Measurements from ENCODE around the gene N4BP2.

GRCh38 chr4:40140196-40140595, 83.5 kb downstream of the N4BP2 start:
- TF ChIP-seq, protein P1, sequence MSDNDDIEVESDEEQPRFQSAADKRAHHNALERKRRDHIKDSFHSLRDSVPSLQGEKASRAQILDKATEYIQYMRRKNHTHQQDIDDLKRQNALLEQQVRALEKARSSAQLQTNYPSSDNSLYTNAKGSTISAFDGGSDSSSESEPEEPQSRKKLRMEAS (IDR thresholded peaks at IDR 0.05) = no peak
- TF ChIP-seq EP300 (IDR thresholded peaks at IDR 0.05; ENCODE audit: borderline replicate concordance) (no peak), CEBPB (IDR thresholded peaks at IDR 0.05) (no peak), RAD21 (IDR thresholded peaks at IDR 0.05; ENCODE audit: low read depth) (no peak), NFIC (IDR thresholded peaks at IDR 0.05) (no peak), TCF12 (IDR thresholded peaks at IDR 0.05; ENCODE audit: low read depth) (no peak), YY1 (IDR thresholded peaks at IDR 0.05; ENCODE audit: low read depth) (no peak), FOXM1 (IDR thresholded peaks at IDR 0.05; ENCODE audit: borderline replicate concordance, low read depth) (no peak), TAF1 (IDR thresholded peaks at IDR 0.05; ENCODE audit: low read depth) (no peak), EGR1 (IDR thresholded peaks at IDR 0.05) (no peak), CREB1 (IDR thresholded peaks at IDR 0.05; ENCODE audit: low read depth) (no peak), ZBTB7A (IDR thresholded peaks at IDR 0.05; ENCODE audit: low read depth) (no peak)
- TF ChIP-seq, protein P2, sequence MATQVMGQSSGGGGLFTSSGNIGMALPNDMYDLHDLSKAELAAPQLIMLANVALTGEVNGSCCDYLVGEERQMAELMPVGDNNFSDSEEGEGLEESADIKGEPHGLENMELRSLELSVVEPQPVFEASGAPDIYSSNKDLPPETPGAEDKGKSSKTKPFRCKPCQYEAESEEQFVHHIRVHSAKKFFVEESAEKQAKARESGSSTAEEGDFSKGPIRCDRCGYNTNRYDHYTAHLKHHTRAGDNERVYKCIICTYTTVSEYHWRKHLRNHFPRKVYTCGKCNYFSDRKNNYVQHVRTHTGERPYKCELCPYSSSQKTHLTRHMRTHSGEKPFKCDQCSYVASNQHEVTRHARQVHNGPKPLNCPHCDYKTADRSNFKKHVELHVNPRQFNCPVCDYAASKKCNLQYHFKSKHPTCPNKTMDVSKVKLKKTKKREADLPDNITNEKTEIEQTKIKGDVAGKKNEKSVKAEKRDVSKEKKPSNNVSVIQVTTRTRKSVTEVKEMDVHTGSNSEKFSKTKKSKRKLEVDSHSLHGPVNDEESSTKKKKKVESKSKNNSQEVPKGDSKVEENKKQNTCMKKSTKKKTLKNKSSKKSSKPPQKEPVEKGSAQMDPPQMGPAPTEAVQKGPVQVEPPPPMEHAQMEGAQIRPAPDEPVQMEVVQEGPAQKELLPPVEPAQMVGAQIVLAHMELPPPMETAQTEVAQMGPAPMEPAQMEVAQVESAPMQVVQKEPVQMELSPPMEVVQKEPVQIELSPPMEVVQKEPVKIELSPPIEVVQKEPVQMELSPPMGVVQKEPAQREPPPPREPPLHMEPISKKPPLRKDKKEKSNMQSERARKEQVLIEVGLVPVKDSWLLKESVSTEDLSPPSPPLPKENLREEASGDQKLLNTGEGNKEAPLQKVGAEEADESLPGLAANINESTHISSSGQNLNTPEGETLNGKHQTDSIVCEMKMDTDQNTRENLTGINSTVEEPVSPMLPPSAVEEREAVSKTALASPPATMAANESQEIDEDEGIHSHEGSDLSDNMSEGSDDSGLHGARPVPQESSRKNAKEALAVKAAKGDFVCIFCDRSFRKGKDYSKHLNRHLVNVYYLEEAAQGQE (IDR thresholded peaks at IDR 0.05; ENCODE audit: low read depth) = no peak

All from Ishikawa (cell line).